SU-DHL-6 (cell line): ENCODE data around the gene YIPF5.

Experiments
- H2AFZ ChIP-seq: fragments of 200-600 bp; sonication (generic); 2 replicates; pipeline ENCODE4 v1.6.1; 2014; ENCODE audit warnings: low read depth, mild to moderate bottlenecking, moderate library complexity, mixed read lengths, antibody characterized with exemption, low read length; ENCODE audit not compliant: severe bottlenecking
- H3F3A ChIP-seq: fragments of 200-600 bp; shearing (Covaris generic); 2 replicates; pipeline ENCODE4 v1.6.0; 2016; ENCODE audit warnings: antibody characterized with exemption, mild to moderate bottlenecking; ENCODE audit not compliant: insufficient read depth
- H3K27ac ChIP-seq: fragments of 200-600 bp; sonication (generic); 2 replicates; pipeline ENCODE4 v1.5.1; 2016; ENCODE audit warnings: low read depth, mild to moderate bottlenecking, low read length, moderate library complexity, mixed read lengths
- H3K27me3 ChIP-seq: fragments of 200-600 bp; sonication (generic), shearing (Covaris generic); 2 replicates; pipeline ENCODE4 v1.6.0; 2014; ENCODE audit warnings: mild to moderate bottlenecking, low read length
- H3K36me3 ChIP-seq: fragments of 200-600 bp; sonication (generic); 2 replicates; pipeline ENCODE4 v1.6.1; 2014; ENCODE audit warnings: mild to moderate bottlenecking, low read length, mixed read lengths
- H3K4me2 ChIP-seq: fragments of 300-600, 200-600 bp; shearing (Covaris generic), sonication (generic); 2 replicates; pipeline ENCODE4 v1.6.0; 2014; ENCODE audit warnings: low read length, low read depth, mild to moderate bottlenecking; ENCODE audit not compliant: poor library complexity, severe bottlenecking
- H3K4me3 ChIP-seq: fragments of 200-600 bp; sonication (generic); 2 replicates; pipeline ENCODE4 v1.5.1; 2014; ENCODE audit warnings: antibody characterized with exemption, low read length, mild to moderate bottlenecking, mixed read lengths; ENCODE audit not compliant: insufficient read depth, poor library complexity, severe bottlenecking
- H3K79me2 ChIP-seq: fragments of 200-600 bp; sonication (generic); 2 replicates; pipeline ENCODE4 v1.6.1; 2014; ENCODE audit warnings: mild to moderate bottlenecking, low read length, moderate library complexity; ENCODE audit not compliant: insufficient read depth
- H3K9ac ChIP-seq: fragments of 200-600 bp; sonication (generic); 2 replicates; pipeline ENCODE4 v1.7.0; 2014; ENCODE audit warnings: mild to moderate bottlenecking, low read length
- H3K9me2 ChIP-seq: fragments of 200-600 bp; sonication (generic); replicated peaks from 2 replicates; pipeline ENCODE4 v1.6.1; 2014; ENCODE audit warnings: low read length; ENCODE audit not compliant: insufficient read depth
- H3K9me3 ChIP-seq: fragments of 200-600 bp; sonication (generic); 2 replicates; pipeline ENCODE4 v1.6.1; 2014; ENCODE audit warnings: low read length, mixed read lengths; ENCODE audit not compliant: insufficient read depth
- H4K20me1 ChIP-seq: fragments of 200-600 bp; sonication (generic); 2 replicates; pipeline ENCODE4 v1.6.1; 2014; ENCODE audit warnings: low read depth, mild to moderate bottlenecking, antibody characterized with exemption, low read length, moderate library complexity, mixed read lengths
- CTCF ChIP-seq: fragments of 200-600 bp; sonication (generic); IDR thresholded peaks from one replicate; pipeline ENCODE4 v1.5.1; 2017; ENCODE audit warnings: antibody characterized with exemption, mild to moderate bottlenecking, low read length, moderate library complexity; ENCODE audit not compliant: insufficient read depth, poor library complexity, severe bottlenecking
- EZH2phosphoT487 ChIP-seq: fragments of 200-600 bp; sonication (generic), shearing (Covaris generic); conservative IDR thresholded peaks from 2 replicates; pipeline ENCODE4 v1.6.1; 2018; ENCODE audit warnings: mild to moderate bottlenecking, antibody characterized with exemption, low read length, moderate library complexity, mixed read lengths

The YIPF5 gene

DNA sequence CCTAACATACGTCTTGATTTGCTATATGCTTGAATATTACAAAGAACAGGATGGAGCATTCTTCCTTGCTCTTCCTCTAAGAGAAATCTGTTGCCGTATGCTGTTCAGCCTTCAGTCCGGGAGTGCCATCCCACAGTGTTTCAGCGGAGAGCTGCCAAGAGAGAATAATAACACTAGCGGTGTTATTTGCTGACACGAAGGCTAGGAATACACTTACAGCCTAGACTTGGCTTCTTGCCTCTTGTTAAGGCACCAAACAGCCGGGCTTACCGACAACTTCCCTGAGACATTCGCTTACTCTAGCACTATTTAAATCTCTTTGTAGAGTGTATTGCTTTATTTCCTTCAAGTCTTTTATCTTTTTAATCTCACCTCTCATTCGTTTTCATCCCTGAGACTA, 31.6 kb upstream of the YIPF5 start:
- no peaks in the 10 kb centered on the region for H3K36me3 ChIP-seq
- H3K9me3 ChIP-seq = no peaks in the 10 kb centered on the region
- H4K20me1 ChIP-seq = no peaks in the 10 kb centered on the region
- no peaks in the 10 kb centered on the region for H3K9me2 ChIP-seq
- H3K9ac ChIP-seq = no peak overlapping the region
- no peak overlapping the region for H3K27ac ChIP-seq
- no peak overlapping the region for H3K4me3 ChIP-seq
- no peak overlapping the region for H2AFZ ChIP-seq
- no peaks in the 10 kb centered on the region for H3F3A ChIP-seq
- no peaks in the 10 kb centered on the region for H3K27me3 ChIP-seq
- H3K4me2 ChIP-seq = no peak overlapping the region
- TF ChIP-seq CTCF = no peak
- no peak for TF ChIP-seq EZH2phosphoT487
- no peaks in the 10 kb centered on the region for H3K79me2 ChIP-seq

DNA sequence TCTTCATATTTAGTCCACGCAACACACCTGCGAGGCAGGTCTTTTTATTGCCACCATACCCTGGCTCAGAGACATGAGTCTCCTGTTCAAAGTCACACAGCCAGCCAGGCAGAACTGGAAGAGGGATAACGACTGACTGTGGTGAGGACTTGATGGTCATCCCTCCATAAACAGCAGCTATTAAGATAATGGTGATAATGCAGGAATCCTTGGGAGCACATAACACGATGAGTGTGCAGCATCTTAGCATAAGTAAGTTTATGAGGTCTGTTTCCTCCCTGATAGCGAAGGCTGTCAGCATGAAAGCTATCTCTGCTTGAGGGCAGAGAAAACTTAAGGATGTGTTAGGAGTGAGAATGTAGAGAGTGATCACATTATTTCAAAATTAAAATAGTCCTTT, 31.1 kb upstream of the YIPF5 start:
- TF ChIP-seq CTCF (no peak), EZH2phosphoT487 (no peak)
- Histone ChIP-seq H3K9me2 (no peaks in the 10 kb centered on the region), H3K4me2 (no peak overlapping the region), H3F3A (no peaks in the 10 kb centered on the region), H3K9ac (no peak overlapping the region), H2AFZ (no peak overlapping the region), H3K36me3 (no peaks in the 10 kb centered on the region), H3K9me3 (no peaks in the 10 kb centered on the region), H3K4me3 (no peak overlapping the region), H3K27ac (no peak overlapping the region), H4K20me1 (no peaks in the 10 kb centered on the region), H3K27me3 (no peaks in the 10 kb centered on the region), H3K79me2 (no peaks in the 10 kb centered on the region)

DNA sequence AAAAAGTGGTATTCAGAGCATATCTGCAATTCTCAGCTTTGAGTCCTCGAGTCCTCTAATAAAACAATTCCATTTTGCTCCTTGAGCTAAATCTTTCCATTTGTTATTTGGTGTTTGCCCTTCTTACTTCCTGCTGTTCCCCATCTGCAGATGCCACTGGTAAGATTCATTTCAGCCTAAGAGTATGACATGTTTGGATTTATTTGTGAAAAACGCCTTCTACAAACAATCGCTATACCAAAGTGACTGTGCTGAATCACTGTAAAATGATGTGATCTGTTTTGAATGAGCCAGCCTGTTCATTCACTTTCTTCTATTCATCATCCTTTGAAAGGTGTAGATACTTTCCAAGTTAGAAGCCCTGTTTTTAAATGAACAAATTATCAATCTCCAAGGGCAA, 27.9 kb upstream of the YIPF5 start:
- no peak overlapping the region for H3K4me2 ChIP-seq
- no peaks in the 10 kb centered on the region for H4K20me1 ChIP-seq
- no peak for TF ChIP-seq EZH2phosphoT487
- no peak for TF ChIP-seq CTCF
- H3K36me3 ChIP-seq = no peaks in the 10 kb centered on the region
- H3K9me2 ChIP-seq = no peaks in the 10 kb centered on the region
- H3F3A ChIP-seq = no peaks in the 10 kb centered on the region
- H3K4me3 ChIP-seq = no peak overlapping the region
- no peak overlapping the region for H3K27ac ChIP-seq
- H3K9ac ChIP-seq = no peak overlapping the region
- no peaks in the 10 kb centered on the region for H3K27me3 ChIP-seq
- H3K9me3 ChIP-seq = no peaks in the 10 kb centered on the region
- H2AFZ ChIP-seq = no peak overlapping the region
- H3K79me2 ChIP-seq = no peaks in the 10 kb centered on the region
